ENCODE results near the gene TBC1D16. TPM values are rescaled to one million over a fixed set of nuclear protein-coding genes. Genes with fewer than 3 reads are reported as not detected.

TBC1D16 gene
- total RNA-seq, 1 experiment from 2014 or later, result 85.8 TPM

DNA sequence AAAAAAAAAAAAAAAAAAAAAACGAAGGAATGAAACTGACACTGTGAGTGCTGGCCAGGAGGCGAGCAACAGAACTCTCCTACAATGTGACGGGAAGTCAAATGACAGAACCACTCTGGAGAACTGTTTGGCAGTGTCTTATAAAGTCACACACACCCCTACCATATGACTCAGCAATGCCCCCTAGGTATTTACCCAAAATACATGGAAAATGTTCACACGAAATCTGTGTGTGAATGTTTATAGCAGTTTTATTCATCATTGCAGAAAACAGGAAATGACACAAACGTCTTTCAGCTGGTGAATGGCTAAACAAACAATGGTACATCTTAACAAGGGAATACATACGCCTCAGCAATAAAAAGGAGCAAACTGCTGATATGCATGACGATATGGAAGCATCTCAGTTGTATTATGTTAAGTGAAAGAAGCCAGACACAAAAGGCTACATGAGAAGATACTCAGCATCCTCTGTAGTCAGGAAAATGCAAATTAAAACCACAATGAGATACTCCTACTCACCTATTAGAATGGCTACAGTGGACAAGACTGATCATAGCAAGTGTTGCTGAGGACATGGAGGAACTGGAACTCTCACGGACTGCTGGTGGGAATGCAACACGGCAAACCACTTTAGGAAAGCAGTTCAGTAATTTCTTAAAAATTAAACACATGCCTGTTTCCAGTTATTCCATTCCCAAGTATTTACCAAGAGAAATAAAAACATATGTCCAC is 74.7 kb downstream of the TBC1D16 start:
- no peak overlapping the region for H2BK5ac ChIP-seq (ENCODE audit: insufficient read length, low read length)
- WGBS (ENCODE audit: extremely low coverage, insufficient read length, low lambda C conversion rate), result no CpG with 5 or more reads among the region's 9 CpGs
- peaks cover 3% of the 10 kb centered on the region; the same call in 1 of the 2 replicates for H3K79me2 ChIP-seq (ENCODE audit: insufficient read depth, low read length)

More for the DNA sequence above, 74.7 kb downstream of the TBC1D16 start:
- no peak overlapping the region for H4K8ac ChIP-seq (replicated peaks; ENCODE audit: insufficient read length, low read depth, low read length)
- H2BK12ac ChIP-seq (ENCODE audit: insufficient read length, low read depth, low read length), result no peak overlapping the region
- no peaks in the 10 kb centered on the region for H3K23me2 ChIP-seq (ENCODE audit: insufficient read length, low read depth, low read length, poor library complexity, severe bottlenecking)
- no peak overlapping the region for H4K91ac ChIP-seq (ENCODE audit: insufficient read length, low read depth, low read length)
- H3K4me2 ChIP-seq (ENCODE audit: insufficient read depth, insufficient read length, low read length), result no peak overlapping the region
- H3K9me3 ChIP-seq (ENCODE audit: control insufficient read depth, low read depth, low read length), result no peaks in the 10 kb centered on the region
- H3K18ac ChIP-seq (ENCODE audit: insufficient read length, low read depth, low read length), result no peak overlapping the region
- H2BK120ac ChIP-seq (ENCODE audit: low read depth, low read length, poor library complexity, severe bottlenecking), result no peak overlapping the region
- no peak overlapping the region for H3K14ac ChIP-seq (ENCODE audit: insufficient read depth, low read length)
- no peak overlapping the region for H3K4ac ChIP-seq (ENCODE audit: low read depth, low read length)
- TF ChIP-seq, protein P1, sequence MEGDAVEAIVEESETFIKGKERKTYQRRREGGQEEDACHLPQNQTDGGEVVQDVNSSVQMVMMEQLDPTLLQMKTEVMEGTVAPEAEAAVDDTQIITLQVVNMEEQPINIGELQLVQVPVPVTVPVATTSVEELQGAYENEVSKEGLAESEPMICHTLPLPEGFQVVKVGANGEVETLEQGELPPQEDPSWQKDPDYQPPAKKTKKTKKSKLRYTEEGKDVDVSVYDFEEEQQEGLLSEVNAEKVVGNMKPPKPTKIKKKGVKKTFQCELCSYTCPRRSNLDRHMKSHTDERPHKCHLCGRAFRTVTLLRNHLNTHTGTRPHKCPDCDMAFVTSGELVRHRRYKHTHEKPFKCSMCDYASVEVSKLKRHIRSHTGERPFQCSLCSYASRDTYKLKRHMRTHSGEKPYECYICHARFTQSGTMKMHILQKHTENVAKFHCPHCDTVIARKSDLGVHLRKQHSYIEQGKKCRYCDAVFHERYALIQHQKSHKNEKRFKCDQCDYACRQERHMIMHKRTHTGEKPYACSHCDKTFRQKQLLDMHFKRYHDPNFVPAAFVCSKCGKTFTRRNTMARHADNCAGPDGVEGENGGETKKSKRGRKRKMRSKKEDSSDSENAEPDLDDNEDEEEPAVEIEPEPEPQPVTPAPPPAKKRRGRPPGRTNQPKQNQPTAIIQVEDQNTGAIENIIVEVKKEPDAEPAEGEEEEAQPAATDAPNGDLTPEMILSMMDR (conservative IDR thresholded peaks at IDR 0.05), result no peak
- peaks cover 19 to 25% (median 24%) of the 10 kb centered on the region in 3 experiments for H3K36me3 Mint-ChIP-seq (ENCODE audit: insufficient read depth in 1 of 3, low read depth in 3 of 3)
- no peak overlapping the region for H3K4me3 Mint-ChIP-seq
- no peak overlapping the region for H3K27ac Mint-ChIP-seq
- no peaks in the 10 kb centered on the region for H3K27me3 ChIP-seq (ENCODE audit: insufficient read depth, low read length)
- no peak overlapping the region for H3K56ac ChIP-seq (ENCODE audit: insufficient read length, low read depth, low read length)
- no peaks in the 10 kb centered on the region for H3K4me1 ChIP-seq (ENCODE audit: insufficient read depth, low read length)
- peaks cover 13 to 23% of the 10 kb centered on the region in 2 experiments for H3K4me1 Mint-ChIP-seq
- no peaks in the 10 kb centered on the region for H3K27me3 Mint-ChIP-seq (ENCODE audit: low read depth)
- peaks cover 15 to 20% of the 10 kb centered on the region in 2 experiments for H3K9me3 Mint-ChIP-seq
- no peak overlapping the region for H3K9ac ChIP-seq (ENCODE audit: extremely low read depth, insufficient read length, low read length)
- no peak overlapping the region for H2BK20ac ChIP-seq (ENCODE audit: low read depth, low read length, poor library complexity, severe bottlenecking)
- H2BK15ac ChIP-seq (ENCODE audit: low read depth, low read length), result no peak overlapping the region
- H3K27ac ChIP-seq (ENCODE audit: insufficient read length, low read depth, low read length), result no peak overlapping the region
- H4K5ac ChIP-seq (ENCODE audit: insufficient read length, low read depth, low read length), result no peak overlapping the region
- no peak for DNase-seq
- H3K79me1 ChIP-seq (ENCODE audit: insufficient read depth, low read depth, low read length, poor library complexity, severe bottlenecking), result peaks cover 3% of the 10 kb centered on the region
- no peaks in the 10 kb centered on the region for H4K20me1 ChIP-seq (ENCODE audit: control insufficient read depth, insufficient read depth, insufficient read length)
- H3K23ac ChIP-seq (ENCODE audit: insufficient read length, low read depth, low read length), result no peak overlapping the region
- H2AK5ac ChIP-seq (ENCODE audit: insufficient read length, low read length), result no peak overlapping the region
- no peak overlapping the region for H2AFZ ChIP-seq (ENCODE audit: low read length)
- no peak overlapping the region for H3T11ph ChIP-seq (ENCODE audit: low read length)
